Tibial nerve (tissue), 4 donors: ENCODE results near the gene MYO5A.

Source experiments
- CTCF ChIP-seq, 5 experiments: fragments of 200-600 bp in 3 of 5; fragments of 450-650 bp in 2 of 5; sonication (generic) in 3 of 5; IDR thresholded peaks; one replicate each; pipeline ENCODE4 v1.5.1; 2016 to 2019; ENCODE audit warnings: antibody characterized with exemption in 5 of 5, mild to moderate bottlenecking in 3 of 5, moderate library complexity in 2 of 5
- EP300 ChIP-seq, 2 donors: sonication (generic); formaldehyde crosslinking; IDR thresholded peaks; one replicate each; pipeline ENCODE4 v1.6.1; 2017; ENCODE audit warnings: antibody characterized with exemption in 2 of 2, mild to moderate bottlenecking in 1 of 2
- POLR2A ChIP-seq, 2 donors: fragments of 450-650 bp; IDR thresholded peaks; one replicate each; pipeline ENCODE4 v1.6.1; 2017; ENCODE audit warnings: antibody characterized with exemption in 2 of 2, mild to moderate bottlenecking in 2 of 2, moderate library complexity in 2 of 2

DNA sequence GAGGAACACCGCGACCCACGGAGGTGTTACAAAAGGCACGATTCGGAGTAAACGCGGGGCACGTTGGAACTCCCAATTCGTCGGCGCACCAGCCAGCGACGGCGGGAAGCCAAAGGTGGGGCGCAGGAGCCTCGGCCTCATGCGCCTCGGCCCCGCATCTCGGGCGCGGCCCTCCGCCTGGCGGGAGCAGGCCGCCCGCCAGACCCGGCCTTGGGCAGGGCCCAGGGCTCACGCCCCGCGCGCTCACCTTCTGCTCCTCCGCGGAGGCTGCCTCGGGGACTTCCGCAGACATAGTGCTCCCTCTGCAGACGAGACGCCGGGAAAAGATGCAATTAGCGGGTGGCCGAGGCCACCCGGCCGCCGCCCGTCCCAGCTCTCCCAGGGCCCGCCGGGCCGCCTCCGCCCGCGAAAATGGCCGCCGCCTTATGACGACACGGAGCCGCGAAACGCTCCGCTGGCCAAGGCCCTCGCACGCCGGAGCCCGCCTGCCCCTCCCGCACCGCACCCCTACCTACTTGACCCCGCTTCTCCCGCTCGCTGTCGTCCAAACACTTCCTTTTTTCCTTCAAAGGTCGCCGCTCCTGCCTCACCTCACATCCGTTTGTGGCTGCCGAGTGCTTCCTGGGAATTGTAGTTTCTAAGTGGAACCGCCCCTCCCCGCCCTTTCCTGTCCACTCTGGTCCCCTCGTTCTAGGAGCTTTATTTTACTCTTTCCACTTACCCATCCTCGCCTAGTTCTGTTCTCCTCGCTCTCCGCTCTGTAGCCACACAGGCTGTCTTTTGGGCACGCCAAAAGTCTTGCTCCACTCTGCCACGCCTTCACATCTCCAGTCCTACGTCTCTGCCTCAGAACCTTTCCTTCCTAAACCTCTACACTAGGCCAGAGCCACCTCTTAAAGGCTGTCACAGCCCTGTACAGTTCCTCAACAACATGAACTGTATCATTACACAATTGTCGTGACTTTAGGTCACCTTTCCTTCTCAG lies 40.2 kb upstream of the MYO5A start, which contains the start of gene ARPP19:
- peak; percentile 42 to 90 for TF ChIP-seq EP300 (IDR thresholded peaks at IDR 0.05)
- peak in 4 of 5 experiments; percentile 2 to 62 (median 22) for TF ChIP-seq CTCF (IDR thresholded peaks at IDR 0.05)
- TF ChIP-seq POLR2A (IDR thresholded peaks at IDR 0.05), result peak; percentile 73 to 84
